Measurements from ENCODE around the gene RERE.

The RERE gene

DNA sequence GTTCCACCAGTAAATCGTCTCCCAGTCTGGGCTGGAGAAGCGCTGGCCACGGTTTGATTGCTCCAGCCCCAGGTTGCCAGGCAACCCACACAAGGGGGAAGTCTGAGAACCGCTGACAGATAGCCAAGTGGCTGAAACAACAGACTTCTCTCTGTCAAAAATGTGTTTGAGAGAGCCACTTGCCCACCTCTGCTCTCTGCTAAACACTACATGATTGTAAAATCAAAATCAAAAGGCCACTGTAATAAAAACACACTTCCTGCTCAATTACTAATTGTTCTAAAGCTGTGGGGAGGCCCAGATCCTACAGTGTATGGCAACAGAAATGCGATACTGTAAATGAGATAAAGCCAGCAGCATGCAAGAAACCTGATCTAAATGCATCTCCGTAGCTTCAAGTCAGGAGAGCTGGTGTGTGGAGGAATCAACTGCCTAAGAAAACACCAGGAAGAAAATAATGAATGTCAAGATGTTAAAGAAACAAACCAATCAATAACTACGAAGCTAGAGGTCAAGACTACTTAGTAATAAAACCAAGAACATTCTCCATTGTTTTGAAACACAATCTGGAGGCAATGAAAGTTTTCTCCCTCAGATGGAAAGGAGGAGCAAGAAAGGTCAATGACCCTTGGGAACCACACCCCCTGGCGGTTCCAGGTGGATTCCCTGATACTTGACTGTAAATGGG is 378.3 kb downstream of the RERE start (continued):
- TF ChIP-seq ZNF394 (tag by site-specific recombination; IDR thresholded peaks at IDR 0.05; ENCODE audit: borderline replicate concordance): peak; percentile 59; the same call in 1 of the 2 replicates
- no peak for TF ChIP-seq ZNF624 (tag by site-specific recombination; IDR thresholded peaks at IDR 0.05)
- TF ChIP-seq ZNF37A (tag by site-specific recombination; IDR thresholded peaks at IDR 0.05): no peak
- TF ChIP-seq ZNF10 (tag by site-specific recombination; IDR thresholded peaks at IDR 0.05): peak; percentile 92
- TF ChIP-seq ZNF768 (tag by site-specific recombination; IDR thresholded peaks at IDR 0.05): no peak
- no peak for TF ChIP-seq ZNF777 (tag by site-specific recombination; IDR thresholded peaks at IDR 0.05; ENCODE audit: borderline replicate concordance)
- TF ChIP-seq ZNF155 (tag by site-specific recombination; IDR thresholded peaks at IDR 0.05): no peak
- TF ChIP-seq ZNF560 (tag by site-specific recombination; IDR thresholded peaks at IDR 0.05; ENCODE audit: borderline replicate concordance): no peak
- peak; percentile 98 for TF ChIP-seq PRDM4 (tag by site-specific recombination; IDR thresholded peaks at IDR 0.05)
- no peak for TF ChIP-seq HOXD13 (CRISPR knock-in tag; IDR thresholded peaks at IDR 0.05; ENCODE audit: borderline replicate concordance)
- TF ChIP-seq ZNF311 (tag by site-specific recombination; IDR thresholded peaks at IDR 0.05; ENCODE audit: borderline replicate concordance): no peak
- TF ChIP-seq, protein P1, sequence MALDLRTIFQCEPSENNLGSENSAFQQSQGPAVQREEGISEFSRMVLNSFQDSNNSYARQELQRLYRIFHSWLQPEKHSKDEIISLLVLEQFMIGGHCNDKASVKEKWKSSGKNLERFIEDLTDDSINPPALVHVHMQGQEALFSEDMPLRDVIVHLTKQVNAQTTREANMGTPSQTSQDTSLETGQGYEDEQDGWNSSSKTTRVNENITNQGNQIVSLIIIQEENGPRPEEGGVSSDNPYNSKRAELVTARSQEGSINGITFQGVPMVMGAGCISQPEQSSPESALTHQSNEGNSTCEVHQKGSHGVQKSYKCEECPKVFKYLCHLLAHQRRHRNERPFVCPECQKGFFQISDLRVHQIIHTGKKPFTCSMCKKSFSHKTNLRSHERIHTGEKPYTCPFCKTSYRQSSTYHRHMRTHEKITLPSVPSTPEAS (tag by site-specific recombination; IDR thresholded peaks at IDR 0.05): 0 out of 2 replicates have a peak, but pooled peaks have one; percentile 10
- TF ChIP-seq PRDM6 (tag by site-specific recombination; IDR thresholded peaks at IDR 0.05): peak; percentile 100
- TF ChIP-seq ZNF558 (tag by site-specific recombination; IDR thresholded peaks at IDR 0.05): 0 out of 2 replicates have a peak, but pooled peaks have one; percentile 65
- TF ChIP-seq WT1 (tag by site-specific recombination; IDR thresholded peaks at IDR 0.05): peak; percentile 98
- no peak for TF ChIP-seq PRDM2 (tag by site-specific recombination; IDR thresholded peaks at IDR 0.05; ENCODE audit: borderline replicate concordance)
- TF ChIP-seq, protein P2, sequence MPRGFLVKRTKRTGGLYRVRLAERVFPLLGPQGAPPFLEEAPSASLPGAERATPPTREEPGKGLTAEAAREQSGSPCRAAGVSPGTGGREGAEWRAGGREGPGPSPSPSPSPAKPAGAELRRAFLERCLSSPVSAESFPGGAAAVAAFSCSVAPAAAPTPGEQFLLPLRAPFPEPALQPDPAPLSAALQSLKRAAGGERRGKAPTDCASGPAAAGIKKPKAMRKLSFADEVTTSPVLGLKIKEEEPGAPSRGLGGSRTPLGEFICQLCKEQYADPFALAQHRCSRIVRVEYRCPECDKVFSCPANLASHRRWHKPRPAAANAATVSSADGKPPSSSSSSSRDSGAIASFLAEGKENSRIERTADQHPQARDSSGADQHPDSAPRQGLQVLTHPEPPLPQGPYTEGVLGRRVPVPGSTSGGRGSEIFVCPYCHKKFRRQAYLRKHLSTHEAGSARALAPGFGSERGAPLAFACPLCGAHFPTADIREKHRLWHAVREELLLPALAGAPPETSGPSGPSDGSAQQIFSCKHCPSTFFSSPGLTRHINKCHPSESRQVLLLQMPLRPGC (tag by site-specific recombination; IDR thresholded peaks at IDR 0.05): peak; percentile 98
- no peak for TF ChIP-seq ZNF274 (IDR thresholded peaks at IDR 0.05; ENCODE audit: low read length)
- no peak for TF ChIP-seq ZNF274 (tag by site-specific recombination; IDR thresholded peaks at IDR 0.05; ENCODE audit: borderline replicate concordance)
- TF ChIP-seq, protein P3, sequence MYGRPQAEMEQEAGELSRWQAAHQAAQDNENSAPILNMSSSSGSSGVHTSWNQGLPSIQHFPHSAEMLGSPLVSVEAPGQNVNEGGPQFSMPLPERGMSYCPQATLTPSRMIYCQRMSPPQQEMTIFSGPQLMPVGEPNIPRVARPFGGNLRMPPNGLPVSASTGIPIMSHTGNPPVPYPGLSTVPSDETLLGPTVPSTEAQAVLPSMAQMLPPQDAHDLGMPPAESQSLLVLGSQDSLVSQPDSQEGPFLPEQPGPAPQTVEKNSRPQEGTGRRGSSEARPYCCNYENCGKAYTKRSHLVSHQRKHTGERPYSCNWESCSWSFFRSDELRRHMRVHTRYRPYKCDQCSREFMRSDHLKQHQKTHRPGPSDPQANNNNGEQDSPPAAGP (tag by site-specific recombination; IDR thresholded peaks at IDR 0.05): peak; percentile 73; the same call in 1 of the 2 replicates
- TF ChIP-seq ZNF654 (tag by site-specific recombination; IDR thresholded peaks at IDR 0.05; ENCODE audit: low read depth): no peak
- TF ChIP-seq ZNF202 (tag by site-specific recombination; IDR thresholded peaks at IDR 0.05; ENCODE audit: borderline replicate concordance): no peak
- peak; percentile 89 for TF ChIP-seq GLIS1 (tag by site-specific recombination; IDR thresholded peaks at IDR 0.05)
- no peak for TF ChIP-seq ZNF747 (tag by site-specific recombination; IDR thresholded peaks at IDR 0.05)
- TF ChIP-seq ZNF623 (tag by site-specific recombination; IDR thresholded peaks at IDR 0.05): no peak
- TF ChIP-seq ZNF132 (tag by site-specific recombination; IDR thresholded peaks at IDR 0.05; ENCODE audit: borderline replicate concordance): no peak

All from HEK293 (cell line).